GM12891 (cell line): ENCODE results near the gene EDEM2. TPM values are rescaled to one million over a fixed set of nuclear protein-coding genes. Genes with fewer than 3 reads are reported as not detected.
"Not testable (repeated sequence)": the region's sequence is repeated elsewhere in the genome, so short reads cannot be mapped to it uniquely, and the experiment has no call there.

Source experiments
- DNase-seq: peaks from one replicate; pipeline ENCODE4 v3.0.0; 2011; ENCODE audit warnings: low spot score; ENCODE audit not compliant: insufficient read length
- FAIRE-seq: peaks from 2 replicates; lab custom pipeline; 2011; peaks lifted over from hg19 to GRCh38; lab: Jason Lieb, UNC
- PAX5 ChIP-seq: IDR thresholded peaks from 2 replicates; pipeline ENCODE4 v1.6.1; 2011; ENCODE audit warnings: low read length, moderate library complexity, mild to moderate bottlenecking; ENCODE audit not compliant: insufficient read depth, severe bottlenecking
- POLR2A ChIP-seq: IDR thresholded peaks from 2 replicates; pipeline ENCODE4 v1.6.1; 2011; ENCODE audit warnings: low read depth, low read length, control low read depth
- POLR2AphosphoS5 ChIP-seq: IDR thresholded peaks from 2 replicates; pipeline ENCODE4 v1.6.1; 2011; ENCODE audit warnings: low read depth, low read length, control low read depth
- POU2F2 ChIP-seq: IDR thresholded peaks from 2 replicates; pipeline ENCODE4 v1.6.1; 2011; ENCODE audit warnings: low read depth, mild to moderate bottlenecking, control low read depth, low read length, moderate library complexity
- SPI1 ChIP-seq: IDR thresholded peaks from 2 replicates; pipeline ENCODE4 v1.6.1; 2011; ENCODE audit warnings: low read depth, low read length, control low read depth
- TAF1 ChIP-seq: IDR thresholded peaks from 2 replicates; pipeline ENCODE4 v1.6.1; 2011; ENCODE audit warnings: low read depth, low read length, control low read depth
- polyA plus RNA-seq: library from polyadenylated mRNA; unstranded; fragments of >200 nt; gene quantifications from one replicate; pipeline ENCODE4 v1.2.1, GENCODE V29; 2012; ENCODE audit warnings: low read depth, missing spikeins, inconsistent platforms; ENCODE audit not compliant: missing spikeins

Gene EDEM2, protein sequence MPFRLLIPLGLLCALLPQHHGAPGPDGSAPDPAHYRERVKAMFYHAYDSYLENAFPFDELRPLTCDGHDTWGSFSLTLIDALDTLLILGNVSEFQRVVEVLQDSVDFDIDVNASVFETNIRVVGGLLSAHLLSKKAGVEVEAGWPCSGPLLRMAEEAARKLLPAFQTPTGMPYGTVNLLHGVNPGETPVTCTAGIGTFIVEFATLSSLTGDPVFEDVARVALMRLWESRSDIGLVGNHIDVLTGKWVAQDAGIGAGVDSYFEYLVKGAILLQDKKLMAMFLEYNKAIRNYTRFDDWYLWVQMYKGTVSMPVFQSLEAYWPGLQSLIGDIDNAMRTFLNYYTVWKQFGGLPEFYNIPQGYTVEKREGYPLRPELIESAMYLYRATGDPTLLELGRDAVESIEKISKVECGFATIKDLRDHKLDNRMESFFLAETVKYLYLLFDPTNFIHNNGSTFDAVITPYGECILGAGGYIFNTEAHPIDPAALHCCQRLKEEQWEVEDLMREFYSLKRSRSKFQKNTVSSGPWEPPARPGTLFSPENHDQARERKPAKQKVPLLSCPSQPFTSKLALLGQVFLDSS
- polyA plus RNA-seq, result 12.4 TPM

DNA sequence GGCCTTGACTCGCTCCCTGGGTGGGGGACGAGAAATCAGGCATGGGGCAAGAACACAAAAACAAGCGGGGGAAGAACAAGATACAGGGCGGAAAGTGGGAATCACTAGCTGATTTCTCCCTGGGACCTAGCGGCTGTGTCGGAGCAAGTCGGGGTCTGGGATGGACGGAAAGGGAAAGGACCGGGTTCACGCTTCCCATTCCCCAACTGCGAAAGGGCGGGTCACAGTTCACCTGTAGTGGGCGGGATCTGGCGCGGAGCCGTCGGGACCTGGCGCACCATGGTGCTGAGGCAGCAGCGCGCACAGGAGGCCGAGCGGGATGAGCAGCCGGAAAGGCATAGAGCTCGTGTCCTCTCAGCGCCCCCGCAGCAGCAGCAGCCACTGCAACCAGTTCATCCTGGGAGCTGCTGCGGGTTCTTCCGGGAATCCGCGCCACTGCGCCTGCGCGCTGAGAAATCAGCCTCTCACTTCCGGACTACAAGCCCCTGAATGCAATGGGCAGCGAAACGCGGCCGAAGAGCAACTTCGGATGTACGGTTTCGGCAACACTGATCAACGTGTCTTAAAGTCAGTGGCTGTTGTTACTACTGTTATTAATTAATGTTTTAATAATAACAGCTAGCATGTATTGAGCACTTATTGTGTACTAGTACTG lies at the start of gene EDEM2:
TSS of gene EDEM2 (minus strand) at position 417 of the 655 bp plus-strand sequence. CDS start at position 339, 78 bp downstream.
- FAIRE-seq (peak; percentile 89), DNase-seq (peak; percentile 82)
- peak; percentile 49; the same call in 1 of the 2 replicates for TF ChIP-seq POLR2A
- peak; percentile 55; the same call in 1 of the 2 replicates for TF ChIP-seq POU2F2
- peak; percentile 69 for TF ChIP-seq POLR2AphosphoS5
- no peak for TF ChIP-seq SPI1
- no peak; the same call in 1 of the 2 replicates for TF ChIP-seq TAF1
- no peak for TF ChIP-seq PAX5

DNA sequence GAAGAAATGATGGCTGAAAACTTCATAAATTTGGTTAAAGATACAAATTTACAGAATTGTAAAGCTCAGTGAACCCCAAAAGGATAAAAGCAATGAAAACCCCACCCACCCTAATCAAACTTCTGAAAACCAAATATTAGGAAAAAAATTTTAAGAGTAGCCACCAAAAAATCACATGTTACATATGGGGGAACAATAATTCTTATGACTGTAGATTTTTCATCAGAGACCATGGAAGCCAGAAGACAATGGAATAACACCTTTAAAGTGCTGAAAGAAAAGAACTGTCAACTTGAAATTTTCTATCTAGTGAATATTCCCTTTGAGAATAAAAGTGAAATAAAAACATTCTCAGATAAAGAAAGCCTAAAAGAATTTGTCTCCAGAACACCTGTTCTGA lies 49.2 kb upstream of the EDEM2 start:
- FAIRE-seq (no peak), DNase-seq (no peak)
- TF ChIP-seq SPI1, result no peak
- no peak for TF ChIP-seq POU2F2
- no peak for TF ChIP-seq PAX5
- TF ChIP-seq POLR2AphosphoS5, result no peak
- TF ChIP-seq POLR2A, result no peak
- TF ChIP-seq TAF1, result no peak

DNA sequence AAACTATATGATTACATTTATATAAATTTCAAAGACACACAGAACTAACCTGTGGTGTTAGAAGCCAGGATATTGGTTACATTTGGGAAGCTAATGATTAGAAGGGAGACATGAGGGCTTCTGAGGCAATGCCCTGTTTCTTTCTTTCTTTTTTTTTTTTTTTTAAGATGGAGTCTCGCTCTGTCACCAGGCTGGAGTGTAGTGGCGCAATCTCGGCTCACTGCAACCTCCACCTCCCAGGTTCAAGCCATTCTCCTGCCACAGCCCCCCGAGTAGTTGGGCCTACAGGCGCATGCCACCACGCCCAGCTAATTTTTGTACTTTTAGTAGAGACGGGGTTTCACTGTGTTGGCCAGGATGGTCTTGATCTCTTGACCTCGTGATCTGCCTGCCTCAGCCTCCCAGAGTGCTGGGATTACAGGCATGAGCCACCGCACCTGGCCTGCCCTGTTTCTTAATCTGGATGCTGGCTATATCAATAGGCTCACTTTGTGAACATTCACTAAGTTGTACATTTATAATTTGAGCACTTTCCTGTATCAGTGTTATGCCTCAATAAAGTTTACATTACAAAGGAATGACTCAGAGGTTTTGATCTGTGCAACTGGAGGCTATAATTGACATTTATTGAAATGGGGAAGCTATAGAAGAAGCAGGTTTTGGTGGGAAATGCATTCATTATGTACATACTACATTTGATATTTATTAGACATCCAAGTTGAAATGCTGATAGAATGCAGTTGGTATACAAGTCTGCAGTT lies 46.1 kb upstream of the EDEM2 start:
- not testable (repeated sequence) for FAIRE-seq, DNase-seq

DNA sequence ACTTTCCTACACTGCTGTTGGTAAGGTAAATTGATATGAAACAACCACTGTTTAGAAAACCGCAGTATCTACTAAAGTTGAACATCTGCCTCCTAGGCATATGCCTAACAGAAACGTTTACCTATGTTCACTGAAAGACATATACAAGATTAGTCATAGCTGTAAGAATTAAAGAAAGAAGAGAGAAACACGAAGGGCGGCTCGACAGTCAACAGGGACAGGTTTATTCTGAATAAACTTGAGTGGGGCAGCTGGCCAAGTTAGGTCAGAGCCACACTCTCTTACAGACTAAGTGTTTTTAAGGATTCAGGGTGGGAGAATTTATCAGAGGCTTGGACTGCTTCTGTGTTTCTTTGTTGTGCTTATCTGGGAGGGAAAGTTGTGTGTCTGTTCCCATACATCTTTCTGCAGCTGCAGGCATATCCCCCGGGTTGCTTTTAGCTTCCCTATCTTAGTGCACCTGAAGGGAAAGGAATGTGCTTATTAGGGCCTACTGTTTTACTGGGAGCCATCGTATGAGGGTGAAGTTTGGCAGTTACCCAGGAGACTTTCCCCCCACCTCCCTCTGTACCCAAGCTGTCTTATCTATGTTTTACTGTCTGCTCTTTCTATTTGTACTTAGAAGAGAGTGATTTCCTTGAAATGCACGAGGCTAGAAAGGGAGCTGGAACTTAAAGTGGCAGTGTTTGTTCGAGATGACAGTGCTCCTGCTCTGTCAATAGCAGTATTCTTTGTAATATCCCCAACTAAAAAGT lies 45.2 kb upstream of the EDEM2 start:
- no peak for TF ChIP-seq TAF1
- TF ChIP-seq POLR2AphosphoS5, result no peak
- TF ChIP-seq POLR2A, result no peak
- TF ChIP-seq POU2F2, result no peak
- DNase-seq (no peak), FAIRE-seq (peak; percentile 5)

DNA sequence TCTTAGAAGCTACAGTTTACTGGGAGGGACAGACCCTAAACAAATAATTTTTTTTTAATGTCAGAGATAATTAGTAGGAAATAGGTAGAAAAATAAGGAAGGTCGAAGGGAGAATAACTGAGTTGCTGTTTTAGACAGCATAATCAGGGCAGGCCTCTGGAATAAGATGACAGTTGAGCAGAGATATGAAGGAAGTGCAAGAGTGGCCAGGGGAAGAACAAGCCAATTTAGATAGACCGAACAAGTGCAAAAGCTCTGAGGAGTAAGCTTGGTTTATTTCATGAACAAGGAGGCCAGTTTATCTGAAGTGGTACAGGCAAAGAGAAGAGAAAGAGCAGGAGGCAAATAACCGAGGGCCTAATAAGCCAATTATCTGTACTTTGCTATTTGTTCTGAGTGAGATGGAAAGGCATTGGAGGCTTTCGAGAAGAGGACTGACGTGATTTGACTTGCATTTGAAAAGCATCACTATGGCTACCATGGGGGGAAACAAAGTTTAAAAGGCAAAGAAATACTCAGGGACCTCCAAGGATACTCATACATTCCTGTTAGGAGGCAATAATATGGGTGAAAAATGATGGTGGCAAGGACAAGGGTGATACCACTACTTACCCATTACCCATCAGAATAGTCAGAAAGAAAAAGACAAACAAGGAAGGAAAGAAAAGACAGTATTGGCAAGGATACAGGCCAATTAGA lies 44.4 kb upstream of the EDEM2 start:
- FAIRE-seq, result no peak

DNA sequence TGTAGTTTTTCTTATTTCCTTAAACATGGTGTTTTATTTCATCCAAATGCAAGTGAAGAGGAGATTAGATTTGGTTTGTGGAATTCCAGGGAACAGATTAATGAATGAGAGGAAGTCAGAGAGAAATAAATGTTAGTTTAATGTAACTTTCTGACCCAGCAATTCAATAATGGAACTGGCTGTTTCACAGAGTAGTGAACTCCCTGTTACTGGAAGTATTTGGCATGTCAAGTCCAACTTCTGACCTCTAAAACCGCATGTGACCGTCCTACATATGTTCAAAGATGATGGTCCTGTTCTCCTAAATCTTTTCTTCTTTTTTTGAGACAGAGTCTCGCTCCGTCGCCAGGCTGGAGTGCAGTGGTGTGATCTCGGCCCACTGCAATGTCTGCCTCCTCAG lies 43.4 kb upstream of the EDEM2 start:
- TF ChIP-seq POLR2A, result no peak
- TF ChIP-seq TAF1, result no peak
- TF ChIP-seq PAX5, result no peak
- no peak for TF ChIP-seq POLR2AphosphoS5
- TF ChIP-seq POU2F2, result no peak
- TF ChIP-seq SPI1, result no peak
- no peak for DNase-seq
- no peak for FAIRE-seq

More for the DNA sequence above, 44.4 kb upstream of the EDEM2 start:
- no peak for DNase-seq
- TF ChIP-seq POU2F2, result no peak
- no peak for TF ChIP-seq POLR2AphosphoS5
- no peak for TF ChIP-seq PAX5
- TF ChIP-seq TAF1, result no peak
- TF ChIP-seq SPI1, result no peak
- no peak for TF ChIP-seq POLR2A

DNA sequence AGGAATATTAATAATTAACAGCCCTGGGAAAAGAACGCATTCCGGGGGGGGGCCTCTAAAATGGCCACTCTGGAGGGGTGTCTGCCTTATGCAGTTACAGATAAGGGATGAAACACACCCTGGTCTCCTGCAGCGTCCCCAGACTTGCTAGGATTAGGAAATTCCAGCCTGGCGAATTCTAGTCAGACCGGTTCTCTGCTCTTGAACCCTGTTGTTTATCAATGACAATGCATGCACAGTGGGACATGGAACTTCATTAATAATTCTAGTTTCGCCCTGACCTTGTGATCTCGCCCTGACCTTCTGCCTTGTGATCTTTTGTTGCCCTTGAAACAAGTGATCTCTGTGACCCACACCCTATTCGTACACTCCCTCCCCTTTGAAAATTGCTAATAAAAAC lies 42.1 kb upstream of the EDEM2 start:
- not testable (repeated sequence) for DNase-seq

DNA sequence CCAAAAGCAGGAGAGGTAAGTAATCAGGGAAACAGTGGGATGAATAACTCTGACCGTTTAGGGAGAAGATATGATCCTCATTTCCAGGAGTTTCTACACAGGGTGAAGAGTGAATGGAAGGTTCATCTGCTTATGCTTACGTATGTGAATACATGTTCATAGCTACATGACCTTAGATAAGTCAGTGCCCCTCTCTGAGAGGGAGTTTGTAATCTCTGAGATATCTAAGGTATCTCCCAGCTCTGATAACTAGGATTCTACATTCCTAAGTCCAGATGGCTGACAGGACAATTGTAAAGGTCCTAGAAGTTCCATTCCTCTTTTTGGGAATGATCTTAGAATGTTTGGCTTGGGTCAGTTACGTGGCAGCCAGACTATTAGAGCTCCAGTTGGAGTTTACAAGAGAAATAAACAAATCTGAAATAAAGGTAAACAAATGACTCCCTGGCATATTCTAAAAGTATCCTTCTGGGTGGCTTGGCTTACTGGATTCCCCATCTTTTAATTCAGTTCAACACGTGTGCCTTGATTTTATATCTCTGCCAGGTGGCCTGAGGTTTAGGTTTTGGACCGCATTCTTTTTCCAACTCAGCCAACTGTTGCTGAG lies 40.6 kb upstream of the EDEM2 start:
- FAIRE-seq (no peak), DNase-seq (no peak)
- TF ChIP-seq PAX5 (no peak), POLR2AphosphoS5 (no peak), TAF1 (no peak), SPI1 (no peak), POU2F2 (no peak), POLR2A (no peak)

More for the DNA sequence above, 42.1 kb upstream of the EDEM2 start:
- not testable (repeated sequence) for FAIRE-seq

DNA sequence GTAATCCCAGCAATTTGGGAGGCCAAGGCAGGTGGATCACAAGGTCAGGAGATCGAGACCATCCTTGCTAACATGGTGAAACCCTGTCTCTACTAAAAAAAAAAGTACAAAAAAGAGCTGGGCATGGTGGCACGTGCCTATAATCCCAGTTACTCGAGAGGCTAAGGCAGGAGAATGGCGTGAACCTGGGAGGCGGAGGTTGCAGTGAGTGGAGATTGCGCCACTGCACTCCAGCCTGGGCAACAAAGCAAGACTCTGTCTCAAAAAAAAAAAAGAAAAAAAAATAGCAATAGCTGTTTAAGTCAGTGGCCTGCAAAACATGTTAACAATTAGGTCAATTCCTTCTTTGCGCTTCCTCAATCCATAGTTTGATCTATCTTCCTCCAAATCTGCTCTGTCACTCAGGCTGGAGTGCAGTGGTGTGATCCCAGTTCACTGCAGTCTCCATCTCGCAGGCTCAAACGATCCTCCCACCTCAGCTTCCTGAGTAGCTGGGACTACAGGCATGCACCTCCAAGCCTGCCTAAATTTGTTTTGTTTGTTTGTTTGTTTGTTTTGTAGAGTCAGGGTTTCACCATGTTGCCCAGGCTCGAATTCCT lies 39.7 kb upstream of the EDEM2 start:
- not testable (repeated sequence) for FAIRE-seq, DNase-seq
